Left kidney (tissue), 2 donors: ENCODE measurements around the gene DYNC1LI1. TPM values are rescaled to one million over a fixed set of nuclear protein-coding genes. Genes with fewer than 3 reads are reported as not detected.
A peak's percentile ranks its signal among the peaks of the same experiment; 100 is the strongest.
"Not testable (repeated sequence)": the region's sequence is repeated elsewhere in the genome, so short reads cannot be mapped to it uniquely, and the experiment has no call there.

Experiments
- DNase-seq: peaks from one replicate; pipeline ENCODE4 v3.0.0-alpha.2; 2013
- polyA plus RNA-seq: library from polyadenylated mRNA; unstranded; fragments of 120-200 nt; gene quantifications from one replicate; pipeline ENCODE4 v1.2.1, GENCODE V29; 2013; ENCODE audit not compliant: insufficient read length

Gene DYNC1LI1
- polyA plus RNA-seq, 1 donor, result 38.2 TPM

- no peak for DNase-seq
Observed at GRCh38 chr3:32542807-32543206, 27.9 kb downstream of the DYNC1LI1 start.

GRCh38 chr3:32540899-32541298 lies 29.8 kb downstream of the DYNC1LI1 start:
- no peak for DNase-seq

- no peak for DNase-seq
Observed at GRCh38 chr3:32532434-32532833, 38.2 kb downstream of the DYNC1LI1 start.

- no peak for DNase-seq
Observed at GRCh38 chr3:32531010-32531647, 39.5 kb downstream of the DYNC1LI1 start.

GRCh38 chr3:32525720-32526119 lies 44.9 kb downstream of the DYNC1LI1 start:
- DNase-seq, result no peak

- no peak for DNase-seq
Observed at GRCh38 chr3:32522682-32523081, 48.0 kb downstream of the DYNC1LI1 start.

- not testable (repeated sequence) for DNase-seq
Observed at GRCh38 chr3:32518921-32519320, 51.7 kb downstream of the DYNC1LI1 start.

GRCh38 chr3:32516751-32517150 lies 53.9 kb downstream of the DYNC1LI1 start:
- DNase-seq, result not testable (repeated sequence)

- DNase-seq, result no peak
Observed at GRCh38 chr3:32511005-32511404, 59.7 kb downstream of the DYNC1LI1 start.

- peak; percentile 81 for DNase-seq
Observed at GRCh38 chr3:32510075-32510724, 60.5 kb downstream of the DYNC1LI1 start.

- peak; percentile 51 for DNase-seq
Observed at GRCh38 chr3:32508711-32509110, 61.9 kb downstream of the DYNC1LI1 start.

GRCh38 chr3:32506466-32506865 lies 64.2 kb downstream of the DYNC1LI1 start:
- DNase-seq, result no peak

GRCh38 chr3:32502946-32503286 lies 67.7 kb downstream of the DYNC1LI1 start:
- no peak for DNase-seq

- DNase-seq, result peak; percentile 78
Observed at GRCh38 chr3:32502118-32502945, 68.3 kb downstream of the DYNC1LI1 start, which contains the start of gene CMTM6. CMTM6 (minus strand) TSS chr3:32502852; CDS start chr3:32502745, 107 bp downstream.

GRCh38 chr3:32501783-32502117 lies 68.9 kb downstream of the DYNC1LI1 start:
- no peak for DNase-seq

GRCh38 chr3:32500880-32501782 lies 69.5 kb downstream of the DYNC1LI1 start:
- DNase-seq, result no peak

- DNase-seq, result no peak
Observed at GRCh38 chr3:32500231-32500630, 70.4 kb downstream of the DYNC1LI1 start.

- no peak for DNase-seq
Observed at GRCh38 chr3:32499585-32499984, 71.1 kb downstream of the DYNC1LI1 start.

- no peak for DNase-seq
Observed at GRCh38 chr3:32498992-32499391, 71.7 kb downstream of the DYNC1LI1 start.

- no peak for DNase-seq
Observed at GRCh38 chr3:32498252-32498651, 72.4 kb downstream of the DYNC1LI1 start.

GRCh38 chr3:32495609-32496008 lies 75.0 kb downstream of the DYNC1LI1 start:
- no peak for DNase-seq

- DNase-seq, result no peak
Observed at GRCh38 chr3:32495085-32495484, 75.6 kb downstream of the DYNC1LI1 start.
